Right kidney (tissue), 1 donor: Measurements from ENCODE around the gene NOC2L.
"Not testable (repeated sequence)": the region's sequence is repeated elsewhere in the genome, so short reads cannot be mapped to it uniquely, and the experiment has no call there.

Experiments used
- DNase-seq: peaks from one replicate; pipeline ENCODE4 v3.0.0-alpha.2; 2016

The NOC2L gene

GRCh38 chr1:904310-904950, 54.6 kb downstream of the NOC2L start:
- peak; percentile 93 for DNase-seq

GRCh38 chr1:903721-904271, 55.3 kb downstream of the NOC2L start:
- no peak for DNase-seq

- no peak for DNase-seq
Measured at GRCh38 chr1:903305-903704, 55.8 kb downstream of the NOC2L start.

GRCh38 chr1:902802-903201, 56.3 kb downstream of the NOC2L start:
- no peak for DNase-seq

- DNase-seq, result no peak
Measured at GRCh38 chr1:901108-901859, 57.8 kb downstream of the NOC2L start.

GRCh38 chr1:899636-900317, 59.3 kb downstream of the NOC2L start:
- no peak for DNase-seq

GRCh38 chr1:897951-898350, 61.1 kb downstream of the NOC2L start:
- DNase-seq, result not testable (repeated sequence)

GRCh38 chr1:897226-897625, 61.8 kb downstream of the NOC2L start:
- DNase-seq, result no peak
